ENCODE results near the gene SPATC1L.

The SPATC1L gene

DNA sequence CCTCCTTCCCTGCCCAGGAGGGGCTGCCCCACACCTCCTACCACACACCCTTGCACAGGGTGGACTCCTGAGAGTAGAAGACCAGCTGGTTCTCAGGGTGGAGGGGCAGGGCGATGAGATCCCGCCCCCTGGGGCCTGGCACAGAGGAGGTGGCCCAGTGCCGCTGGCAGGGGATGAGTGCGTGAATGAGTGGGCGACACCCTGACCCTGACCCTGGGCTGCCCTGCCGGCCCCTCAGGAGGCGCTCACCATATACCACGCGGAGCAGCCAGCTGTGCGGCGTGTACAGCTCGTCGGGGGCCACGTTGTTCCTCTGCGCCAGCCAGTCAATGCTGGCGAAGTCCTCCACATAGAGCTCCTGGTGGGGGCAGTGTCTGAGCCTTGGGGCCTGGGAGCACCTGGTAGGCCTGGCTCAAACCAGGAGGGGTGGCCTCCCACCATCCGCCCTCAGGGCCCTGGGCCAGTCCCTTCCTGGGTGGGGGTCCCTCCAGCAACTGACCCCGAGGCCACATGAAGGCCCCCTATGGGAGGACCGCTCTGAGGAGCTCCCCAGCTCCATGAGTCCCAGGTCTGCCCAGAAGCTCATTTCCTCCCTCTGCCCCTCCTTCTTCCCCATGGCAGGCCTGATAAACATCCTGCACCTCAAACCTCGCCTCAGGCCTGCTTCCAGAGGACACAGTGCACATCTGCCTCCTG lies 31.3 kb upstream of the SPATC1L start:
- in situ Hi-C loops (cut with MboI; ENCODE audit: low sequenced_read_pairs): no loop called here

DNA sequence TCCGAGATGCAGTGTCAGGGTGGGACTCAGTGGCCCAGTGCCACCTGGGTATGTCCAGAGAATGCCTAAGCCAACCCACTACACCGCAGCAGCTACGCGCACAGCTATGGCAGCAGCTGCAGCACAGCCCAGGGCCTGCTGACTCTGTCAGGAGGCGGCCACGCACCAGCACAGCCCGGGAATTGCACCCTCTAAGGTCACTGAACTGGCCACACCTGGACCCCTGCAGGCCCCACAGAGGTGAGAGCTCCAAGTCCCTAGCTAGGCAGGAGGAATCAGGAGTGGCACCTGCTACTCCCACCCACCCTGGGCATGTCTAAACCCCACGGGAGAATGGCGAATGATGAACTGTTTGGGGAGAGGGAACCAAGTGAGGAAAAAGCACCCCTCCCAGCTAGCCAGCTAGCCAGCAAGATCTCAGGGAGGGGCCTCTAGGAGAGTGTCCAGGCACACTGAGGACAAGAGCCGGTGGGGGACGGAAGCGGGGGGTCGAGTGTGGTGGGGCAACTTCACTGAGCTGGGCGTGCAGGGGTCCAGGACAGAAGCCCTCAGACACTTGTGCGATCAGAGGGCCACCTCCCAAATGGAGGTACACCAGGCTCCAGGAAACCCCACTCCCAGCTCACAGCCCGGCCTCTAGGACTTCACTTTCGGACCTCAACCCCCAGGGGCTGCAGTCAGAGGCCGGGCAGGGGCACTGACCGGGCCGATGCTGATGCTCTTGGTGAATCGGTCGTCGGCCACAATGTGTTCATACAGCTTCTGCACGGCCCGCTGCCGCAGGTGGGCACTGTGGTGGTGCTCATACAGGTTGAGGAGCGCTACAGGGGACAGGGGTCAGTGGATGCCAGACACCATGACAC lies 30.4 kb upstream of the SPATC1L start:
- in situ Hi-C loops (cut with MboI; ENCODE audit: low sequenced_read_pairs): no loop called here

DNA sequence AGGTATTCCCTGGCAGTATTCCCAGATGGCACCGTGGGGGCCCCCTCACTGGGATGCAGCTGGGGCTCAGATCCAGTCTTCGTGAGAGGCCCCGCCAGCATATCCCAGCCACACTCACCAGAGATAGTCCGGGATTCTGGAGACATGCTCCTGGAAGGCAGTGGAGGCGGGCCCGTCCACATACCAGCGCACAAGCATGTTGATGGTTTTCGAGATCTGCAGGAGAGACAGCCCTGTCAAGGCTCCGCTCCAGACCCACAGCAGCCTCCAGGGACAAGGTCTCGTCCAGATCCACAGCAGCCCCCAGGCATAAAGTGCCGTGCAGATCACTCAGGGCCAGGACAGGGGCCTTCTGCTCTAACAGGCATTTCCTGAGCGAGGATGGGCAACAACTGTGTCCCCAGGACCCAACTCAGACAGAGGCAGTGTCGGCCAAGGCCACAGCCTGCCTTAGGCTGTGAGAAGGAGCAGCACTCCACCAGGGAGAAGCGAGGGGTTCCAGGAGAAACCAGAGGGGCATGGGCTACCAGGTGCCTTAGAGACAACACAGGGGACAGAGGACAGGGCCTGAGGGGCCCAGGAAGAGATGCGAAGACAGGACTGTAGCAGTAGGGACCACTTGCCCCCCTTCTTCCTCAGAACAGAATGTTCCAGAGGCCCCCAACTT lies 29.5 kb upstream of the SPATC1L start:
- in situ Hi-C loops (cut with MboI; ENCODE audit: low sequenced_read_pairs): no loop called here

DNA sequence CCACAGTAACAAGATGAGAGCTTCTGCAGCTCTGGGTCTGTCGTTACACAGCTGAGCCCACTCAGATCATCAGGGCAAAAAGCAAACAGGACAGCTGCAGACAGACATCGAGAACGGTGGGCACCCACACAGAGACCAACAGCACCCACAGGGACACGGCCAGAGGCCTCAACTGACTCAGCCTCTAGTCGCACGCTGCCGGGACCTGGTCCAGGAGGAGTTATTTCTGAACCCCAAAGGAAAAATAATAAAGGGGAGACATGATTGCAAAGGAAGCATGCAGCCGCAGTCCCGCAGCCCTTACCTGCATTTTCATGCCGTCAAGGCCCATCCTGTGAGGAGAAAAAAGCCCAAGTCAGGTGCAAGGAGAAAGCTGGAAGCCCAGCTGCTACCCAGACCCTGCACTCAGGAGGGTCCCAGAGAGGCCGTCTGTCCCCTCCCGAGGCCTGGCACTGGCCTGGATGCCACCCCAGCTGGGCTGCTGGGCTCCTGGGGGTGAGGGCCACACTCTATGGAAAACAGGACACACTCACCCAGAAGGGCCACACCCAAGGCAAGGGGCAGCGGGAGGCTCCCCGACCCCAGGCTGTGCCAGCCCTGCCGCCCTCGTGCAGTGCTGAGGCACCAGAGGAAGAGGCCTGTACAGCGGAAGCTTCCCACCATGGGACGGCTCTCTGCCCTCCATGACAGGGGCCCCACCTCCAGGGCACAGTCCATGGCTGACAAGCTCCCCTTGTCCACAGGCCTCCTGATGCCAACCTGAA lies 28.6 kb upstream of the SPATC1L start:
- in situ Hi-C loops (cut with MboI; ENCODE audit: low sequenced_read_pairs): no loop called here

DNA sequence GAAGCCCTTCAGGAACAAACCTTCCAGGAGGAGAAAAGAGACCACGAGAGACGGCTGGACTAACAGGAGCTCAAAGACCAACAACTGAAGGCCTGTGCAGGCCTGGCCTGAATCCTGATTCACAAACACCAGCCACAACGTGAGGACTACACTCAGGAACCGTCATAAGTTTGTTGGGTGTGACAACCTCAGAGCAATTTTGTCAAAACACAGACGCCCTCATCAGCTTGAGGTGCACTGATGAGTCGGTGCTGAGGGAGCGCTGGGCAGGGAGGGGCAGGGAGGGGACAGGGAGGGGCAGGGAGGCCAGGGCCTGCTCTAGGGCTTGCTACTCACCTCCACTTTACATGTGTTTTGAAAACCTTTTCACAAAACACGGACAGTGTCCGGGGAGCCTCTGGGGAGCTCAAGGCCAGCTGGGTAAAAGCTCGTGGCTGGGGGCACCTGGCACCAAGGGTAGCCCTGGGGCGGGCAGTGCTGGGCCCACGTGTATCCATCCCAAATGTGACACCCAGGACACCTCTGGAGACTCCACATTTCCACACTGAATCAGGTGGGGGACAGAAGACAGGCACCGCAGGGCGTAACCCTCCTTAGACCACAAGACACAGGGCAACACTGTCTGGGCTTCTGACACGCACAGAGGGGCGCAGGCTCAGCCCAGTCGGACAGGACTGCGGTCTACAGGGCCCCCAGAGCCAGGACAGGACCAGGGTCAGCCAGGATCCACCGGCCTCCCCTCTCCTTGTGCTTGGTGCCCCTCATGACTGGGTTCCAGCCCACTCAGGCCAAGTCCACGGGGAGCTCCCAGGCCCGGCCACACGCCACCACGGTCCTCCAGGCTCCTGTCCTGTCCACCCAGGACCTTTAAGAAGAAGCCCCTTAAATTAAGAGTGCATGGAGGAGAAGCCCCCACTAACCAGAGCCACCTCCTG lies 27.8 kb upstream of the SPATC1L start:
- in situ Hi-C loops (cut with MboI; ENCODE audit: low sequenced_read_pairs): no loop called here

DNA sequence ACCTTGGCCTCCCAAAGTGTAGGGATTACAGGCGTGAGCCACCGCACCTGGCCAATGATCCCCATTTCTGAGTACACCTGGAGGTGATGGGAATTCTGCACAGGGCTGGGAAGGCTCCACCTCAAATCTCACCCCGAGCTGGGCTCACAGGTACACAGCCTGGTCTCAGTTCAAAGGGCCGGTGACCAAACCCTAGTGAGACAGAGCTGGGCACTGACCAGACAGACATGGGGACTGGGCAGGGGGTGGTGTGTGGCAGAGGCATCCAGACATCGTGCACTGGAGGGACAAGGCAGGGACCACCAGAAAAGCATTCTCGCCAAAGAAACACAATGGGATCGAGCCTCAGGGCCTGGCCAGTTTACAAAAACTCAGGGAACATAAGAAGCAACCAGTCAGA lies 27.1 kb upstream of the SPATC1L start:
- in situ Hi-C loops (cut with MboI; ENCODE audit: low sequenced_read_pairs): no loop called here

DNA sequence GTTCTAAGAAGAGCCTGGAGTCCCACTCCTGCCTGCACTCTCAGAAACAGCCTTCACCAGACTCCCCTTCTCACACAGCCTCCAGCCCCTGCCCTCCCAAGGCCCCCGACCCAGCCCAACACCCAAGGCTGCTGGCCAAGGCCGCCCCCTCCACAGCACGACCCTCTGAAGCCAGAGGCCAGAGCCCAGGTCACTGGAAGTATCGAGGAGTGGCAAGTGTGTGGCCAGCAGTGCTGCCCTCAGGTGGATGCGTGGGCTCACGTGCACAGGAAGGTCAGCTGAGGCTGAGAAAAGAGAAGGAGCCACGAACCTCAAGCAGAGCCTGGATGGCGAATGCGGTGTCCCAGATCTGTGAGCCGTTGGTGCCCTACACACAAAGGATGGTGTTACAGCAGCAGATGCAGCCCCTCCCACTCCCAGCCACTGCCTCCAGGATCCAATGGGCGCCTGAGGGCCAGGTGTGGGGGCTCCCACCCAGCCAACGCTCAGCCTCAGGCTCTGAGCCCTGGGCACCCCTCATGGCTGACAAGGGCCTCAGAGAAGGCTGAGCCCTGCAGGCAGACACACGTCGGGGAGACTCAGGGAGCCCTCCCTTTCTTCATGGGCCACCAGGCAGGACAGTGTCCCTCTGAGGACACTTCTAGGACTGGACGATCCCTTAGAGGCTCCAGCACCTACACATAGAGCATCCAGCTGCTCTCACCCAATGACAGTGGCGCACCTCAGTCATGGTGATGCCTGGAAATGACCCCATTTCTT lies 26.3 kb upstream of the SPATC1L start:
- in situ Hi-C loops (cut with MboI; ENCODE audit: low sequenced_read_pairs): no loop called here

DNA sequence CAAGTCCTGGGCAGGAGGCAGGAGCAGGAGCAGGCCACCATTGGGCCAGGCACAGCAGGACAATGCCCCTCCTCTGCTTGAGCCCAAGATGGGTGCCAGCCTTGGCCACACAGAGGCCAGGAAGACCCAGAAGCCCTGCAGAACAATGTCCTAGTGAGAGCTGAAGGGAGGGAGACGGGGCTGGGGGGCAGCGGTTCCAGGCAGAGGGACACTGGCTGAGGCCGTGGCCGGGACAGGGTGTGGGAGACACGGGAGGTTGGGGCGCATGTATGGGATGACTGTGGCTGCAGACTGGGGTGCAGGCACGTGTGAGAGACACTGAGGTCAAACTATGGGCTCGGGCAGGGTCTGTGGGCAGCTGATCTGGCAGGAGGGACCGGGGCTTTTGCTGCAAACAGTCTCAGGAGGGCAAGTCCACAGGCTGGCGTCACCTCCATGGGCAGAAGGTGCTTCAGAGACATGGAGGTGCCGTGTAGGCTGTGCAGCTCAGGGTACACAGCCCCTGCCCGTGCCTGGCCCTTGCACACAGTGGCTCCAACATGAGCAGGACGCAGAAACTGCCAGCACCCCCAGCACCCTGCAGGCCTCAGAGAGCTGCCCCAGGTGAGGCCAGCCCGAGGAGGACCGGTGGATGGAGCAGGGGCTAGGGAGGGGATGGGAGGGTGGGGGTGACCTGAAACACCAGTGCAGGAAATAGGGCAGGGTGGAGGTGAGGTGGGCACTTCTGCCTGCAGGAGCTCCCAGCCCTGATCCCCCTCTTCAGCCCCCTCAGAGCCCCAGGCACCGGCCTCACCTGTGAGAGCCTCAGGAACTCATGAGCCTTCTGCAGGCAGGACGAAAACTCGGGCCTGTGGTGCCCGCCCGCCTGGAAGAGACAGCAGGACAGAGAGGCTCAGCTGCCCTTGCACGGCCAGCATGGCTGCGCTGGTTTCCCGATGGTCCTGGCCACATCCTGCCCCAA lies 24.8 kb upstream of the SPATC1L start:
- in situ Hi-C loops (cut with MboI; ENCODE audit: low sequenced_read_pairs): no loop called here

DNA sequence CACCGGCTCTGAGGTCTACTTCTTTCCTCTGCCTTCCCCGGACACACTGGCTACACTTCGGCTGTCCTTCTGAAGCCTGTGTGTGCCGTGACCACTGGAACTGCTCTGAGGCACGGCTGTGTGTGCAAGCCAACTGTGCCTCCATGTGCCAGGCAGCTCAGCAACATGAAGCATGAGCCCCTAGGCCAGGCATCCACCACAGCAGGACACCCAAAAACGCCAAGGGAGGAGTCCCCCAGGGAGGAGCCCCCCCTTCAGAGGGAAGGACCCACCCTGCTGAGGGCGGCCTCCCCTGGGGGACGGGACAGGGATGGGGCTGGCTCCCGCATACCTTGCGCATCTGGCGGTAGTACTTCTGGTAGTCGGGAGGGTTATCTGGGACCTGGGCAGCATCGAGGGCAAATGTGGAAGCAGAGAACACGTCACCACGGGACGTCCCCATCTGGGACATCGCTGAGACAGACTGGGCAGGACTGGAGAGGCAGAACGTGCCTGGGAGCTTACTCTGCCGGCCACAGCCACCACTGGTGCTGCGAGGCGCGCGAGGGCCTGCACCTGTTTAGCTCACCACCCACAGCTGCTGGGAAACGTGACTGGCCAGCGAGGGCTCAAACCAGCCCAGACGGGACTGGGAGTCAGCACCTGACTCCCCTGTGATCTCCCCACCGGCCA lies 23.8 kb upstream of the SPATC1L start:
- in situ Hi-C loops (cut with MboI; ENCODE audit: low sequenced_read_pairs): no loop called here

DNA sequence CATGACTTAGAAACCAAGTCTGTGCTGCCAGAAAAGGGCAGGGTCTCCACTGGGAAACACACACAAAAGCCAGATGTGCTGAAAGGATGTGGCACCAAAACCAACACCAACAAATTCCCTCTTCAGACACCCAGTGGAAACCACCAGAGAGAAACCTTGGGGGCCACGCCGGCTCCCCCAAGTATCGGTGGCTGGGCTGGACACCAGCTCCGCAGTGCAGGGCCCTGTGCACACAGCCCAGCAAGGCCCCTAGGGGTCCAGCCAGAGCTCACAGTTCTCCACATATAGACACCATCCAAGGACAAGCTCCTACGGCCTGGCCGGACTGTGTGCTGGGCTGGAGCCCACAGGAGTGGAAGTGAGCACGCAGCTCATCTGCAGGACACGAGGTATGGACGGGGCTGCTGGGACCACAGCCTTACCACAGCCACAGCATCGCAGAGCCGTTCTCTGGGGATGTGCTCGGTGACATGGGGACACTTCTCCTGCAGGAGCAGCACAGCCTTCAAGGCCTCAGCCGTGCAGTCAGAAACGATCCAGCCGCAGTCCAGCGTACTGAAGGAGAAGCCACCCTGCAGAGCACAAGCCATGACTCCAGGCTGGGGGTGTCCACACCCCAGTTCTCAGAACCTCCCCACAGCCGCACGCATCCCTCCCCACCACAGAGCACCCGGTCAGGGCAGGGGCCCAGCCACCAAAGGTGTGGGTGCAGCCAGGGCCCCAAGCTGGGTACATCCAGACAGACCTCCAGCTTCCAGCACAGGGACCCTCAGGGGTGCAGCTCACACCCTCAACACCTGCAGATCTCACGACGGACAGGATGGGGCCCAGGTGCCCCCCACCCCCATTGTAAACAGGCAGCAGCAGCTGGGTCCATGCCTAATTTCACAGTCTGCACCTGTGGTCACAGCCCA lies 23.0 kb upstream of the SPATC1L start:
- in situ Hi-C loops (cut with MboI; ENCODE audit: low sequenced_read_pairs): no loop called here

DNA sequence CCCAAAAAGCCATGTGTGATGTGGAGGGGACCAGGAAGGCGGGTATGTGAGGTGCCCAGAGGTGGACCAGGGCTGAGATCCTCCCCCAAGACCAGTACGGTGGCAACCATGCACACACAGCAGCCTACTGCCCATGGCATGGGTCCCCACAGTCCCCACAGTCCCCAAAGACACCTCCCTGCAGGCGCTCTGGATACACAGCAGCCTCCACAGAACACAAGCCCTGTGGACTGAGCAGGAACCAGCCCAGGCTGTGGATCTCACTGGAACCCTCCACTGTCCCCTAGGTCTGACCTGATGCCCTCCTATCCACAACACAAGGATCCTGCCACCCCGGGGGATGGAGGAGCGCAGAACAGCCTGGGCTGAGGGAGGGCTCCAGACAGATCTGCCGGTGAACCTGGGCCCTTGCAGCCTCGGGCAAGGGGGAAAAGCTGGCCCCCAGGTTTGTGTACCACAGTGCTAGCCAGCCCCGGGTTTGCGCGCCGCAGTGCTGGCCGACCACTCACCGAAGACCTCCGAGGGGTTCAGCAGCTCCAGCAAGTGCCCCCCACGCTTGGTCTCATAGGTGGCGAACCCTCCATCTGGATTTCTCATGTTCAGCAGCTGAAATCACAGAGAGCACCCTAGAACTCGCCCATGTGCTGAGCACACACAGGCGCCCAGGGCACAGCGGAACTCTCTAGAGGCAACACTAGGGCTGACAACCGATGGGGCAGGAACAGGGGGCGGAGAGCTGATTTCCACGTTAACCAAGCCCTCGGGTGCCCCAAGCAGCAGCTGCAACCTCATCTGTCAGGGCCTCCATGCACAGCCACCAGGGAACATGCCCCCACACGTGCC lies 22.1 kb upstream of the SPATC1L start:
- in situ Hi-C loops (cut with MboI; ENCODE audit: low sequenced_read_pairs): no loop called here

DNA sequence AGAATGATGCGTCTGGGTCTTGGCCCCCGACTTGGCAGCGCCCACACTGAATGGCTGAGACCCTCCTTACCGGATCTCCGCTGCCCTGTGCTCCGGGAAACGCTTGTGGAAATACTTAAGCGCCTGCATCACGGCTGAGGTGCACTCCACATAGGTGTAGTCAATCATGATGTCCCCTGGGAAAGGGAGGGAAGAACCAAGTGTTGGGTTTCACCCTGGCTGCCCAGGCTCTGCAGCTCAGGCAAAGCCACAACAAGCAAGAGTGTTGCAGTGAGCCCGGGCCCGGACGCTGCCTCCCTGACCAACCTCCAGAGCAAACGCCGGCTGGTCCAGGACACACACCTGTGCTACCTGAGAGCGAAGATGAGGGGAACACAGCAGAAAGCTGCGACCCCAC lies 21.5 kb upstream of the SPATC1L start:
- in situ Hi-C loops (cut with MboI; ENCODE audit: low sequenced_read_pairs): no loop called here

DNA sequence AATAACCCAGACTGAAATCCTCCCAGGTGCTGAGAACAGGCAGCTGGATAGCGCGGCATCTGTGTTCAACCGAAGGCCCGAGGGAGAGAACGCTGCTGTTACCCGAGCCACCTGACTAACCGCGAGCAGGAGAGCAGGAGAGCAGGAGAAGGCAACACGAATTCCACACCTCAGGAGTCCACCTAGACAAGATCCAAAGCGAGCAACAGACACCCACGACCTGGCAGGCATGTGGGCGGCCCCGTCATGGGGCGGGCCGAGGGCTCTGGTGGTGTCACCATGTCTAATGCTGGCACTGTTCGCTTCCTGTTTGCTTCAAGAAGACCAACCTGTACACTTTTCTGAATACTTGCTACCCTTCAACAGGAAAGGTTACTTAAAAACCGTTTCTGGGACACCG lies 20.9 kb upstream of the SPATC1L start:
- in situ Hi-C loops (cut with MboI; ENCODE audit: low sequenced_read_pairs): no loop called here

DNA sequence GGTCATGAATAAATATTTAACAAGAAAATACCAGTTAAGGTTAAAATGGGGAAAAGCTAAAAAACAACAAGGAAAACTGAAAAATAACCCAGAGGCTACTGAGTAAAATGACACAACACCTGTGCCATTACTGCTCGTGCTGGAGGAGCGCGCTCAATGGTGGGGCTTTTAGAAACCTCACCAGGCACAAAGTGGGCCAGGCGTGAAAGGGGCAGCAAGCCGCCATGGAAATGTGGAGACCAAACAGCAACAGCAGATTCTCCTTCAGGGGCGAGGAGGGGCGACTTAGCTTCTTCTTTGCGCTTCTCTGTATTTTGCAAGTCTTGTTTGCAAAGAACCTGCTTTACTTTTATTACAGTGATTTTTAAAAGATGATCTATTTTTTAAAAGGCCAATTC lies 18.9 kb upstream of the SPATC1L start:
- in situ Hi-C loops (cut with MboI; ENCODE audit: low sequenced_read_pairs): no loop called here

DNA sequence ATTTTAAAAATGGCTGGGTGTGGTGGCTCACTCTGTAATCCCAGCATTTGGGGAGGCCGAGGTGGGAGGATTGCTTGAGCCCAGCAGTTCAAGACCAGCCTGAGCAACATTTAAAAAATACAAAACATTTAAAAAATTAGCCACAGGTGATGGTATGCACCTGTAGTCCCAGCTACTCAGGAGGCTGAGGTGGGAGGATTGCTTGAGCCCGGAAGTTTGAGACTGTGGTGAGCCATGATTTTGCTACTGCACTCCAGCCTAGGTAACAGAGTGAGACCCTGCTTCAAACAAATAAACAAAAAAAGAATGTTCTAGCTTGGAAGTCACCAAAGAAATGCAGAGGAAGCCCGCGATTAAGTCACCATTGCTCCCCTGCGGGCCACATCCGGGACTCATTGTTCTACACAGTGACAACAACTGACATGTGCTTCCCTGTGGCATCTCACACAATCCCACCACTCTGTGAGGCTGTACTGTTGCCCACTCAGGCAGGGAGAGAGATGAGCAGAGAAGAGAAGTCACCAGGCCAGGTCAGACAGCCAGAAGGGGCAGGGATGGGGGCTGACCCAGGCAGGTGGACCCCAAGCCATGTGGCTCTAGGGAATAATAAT lies 18.4 kb upstream of the SPATC1L start:
- in situ Hi-C loops (cut with MboI; ENCODE audit: low sequenced_read_pairs): no loop called here

Measured in hTERT RPE-1 (cell line).